ENCODE measurements around the gene HIVEP1. TPM values are rescaled to one million over a fixed set of nuclear protein-coding genes. Genes with fewer than 3 reads are reported as not detected.

HIVEP1 gene
- total RNA-seq, result 19.9 and 26.9 TPM in 2 replicates

DNA sequence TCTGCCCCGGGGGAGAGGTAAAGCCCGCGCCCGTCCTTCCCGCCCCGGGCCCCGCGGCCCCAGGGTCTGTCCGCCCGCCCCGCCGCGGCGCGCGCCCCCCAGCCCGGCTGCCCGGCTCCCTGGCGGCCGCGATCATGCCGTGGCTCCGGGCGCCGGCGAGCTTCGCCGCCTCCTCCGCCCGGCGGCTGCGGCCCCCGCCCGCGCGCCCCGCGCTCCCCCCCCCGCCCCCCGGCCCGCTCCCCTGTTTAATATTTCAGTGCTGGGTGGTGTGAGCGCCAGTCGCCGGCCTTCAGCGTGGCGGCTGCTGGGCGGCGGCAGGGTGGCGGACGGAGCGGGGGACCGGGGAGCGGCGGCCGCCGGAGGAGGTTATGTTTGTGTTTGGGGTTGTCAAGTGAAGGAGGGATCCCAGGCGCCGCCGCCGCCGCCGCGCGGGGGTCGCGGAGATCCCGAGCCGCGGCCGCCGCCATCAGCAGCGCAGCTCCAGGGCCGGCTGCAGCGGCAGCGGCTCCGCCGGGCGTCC, at the start of gene HIVEP1:
TSS of gene HIVEP1 (plus strand) at position 275 of the 520 bp plus-strand sequence. CDS start 3,317 bp downstream, outside the sequence.

Other genes with a start within 250 kb of the HIVEP1 start
- 0.36 and 0.81 TPM in 2 replicates for gene ADTRP, start 233.5 kb upstream of the HIVEP1 start, total RNA-seq

All from hair follicle dermal papilla cell (primary cell).